Panc1 (cell line): ENCODE results near the gene RFX8. TPM values are rescaled to one million over a fixed set of nuclear protein-coding genes. Genes with fewer than 3 reads are reported as not detected.

Experiments
- ATAC-seq: fragments of 200-7000 bp; cut with Tn5 transposase; 2 replicates; pipeline ENCODE4 v1.9.1; 2020; ENCODE audit warnings: mild to moderate bottlenecking, moderate library complexity
- BruUV-seq: library from RNA; stranded (reverse); fragments of 400-500 nt; replicated peaks from 2 replicates; lab custom pipeline; 2021; lab: Mats Ljungman, UMichigan
- CTCF ChIA-PET: fragments of 300-600 bp; sonication (Branson Sonifier 250); formaldehyde crosslinking; loops from one replicate; lab custom pipeline; 2022; ENCODE audit warnings: antibody characterized with exemption; lab: Charles Lee
- POLR2A ChIA-PET: fragments of 300-600 bp; sonication (Branson Sonifier 250); formaldehyde crosslinking; loops from one replicate; lab custom pipeline; 2022; ENCODE audit warnings: antibody characterized with exemption; lab: Charles Lee
- DNase-seq: peaks from one replicate; pipeline ENCODE4 v3.0.0-alpha.2; 2010; ENCODE audit warnings: low read depth, low spot score
- H3K27ac ChIP-seq: 2 replicates; pipeline ENCODE4 v1.5.1; 2011; ENCODE audit warnings: mild to moderate bottlenecking, low read length, inconsistent platforms
- H3K27me3 ChIP-seq: fragments of 200-500 bp; sonication (Bioruptor generic); 2 replicates; pipeline ENCODE4 v1.6.0; 2014; ENCODE audit warnings: low read length, inconsistent platforms; ENCODE audit not compliant: control insufficient read depth, insufficient read depth
- H3K36me3 ChIP-seq: fragments of 200-500 bp; sonication (Bioruptor generic); 2 replicates; pipeline ENCODE4 v1.5.1; 2014; ENCODE audit warnings: inconsistent platforms, mild to moderate bottlenecking, low read length, moderate library complexity; ENCODE audit not compliant: control insufficient read depth, insufficient read depth
- H3K4me1 ChIP-seq: 2 replicates; pipeline ENCODE4 v1.5.1; 2011; ENCODE audit warnings: inconsistent platforms, mild to moderate bottlenecking, low read length, moderate library complexity; ENCODE audit not compliant: control insufficient read depth, insufficient read depth
- H3K4me3 ChIP-seq, 2 experiments: 2 replicates each; pipeline ENCODE4 v1.5.1; 2011 to 2012; ENCODE audit warnings: low read depth in 2 of 2, low read length in 2 of 2, mild to moderate bottlenecking in 2 of 2, inconsistent platforms in 1 of 2, moderate library complexity in 1 of 2
- H3K9me3 ChIP-seq: fragments of 200-500 bp; sonication (Bioruptor generic); 2 replicates; pipeline ENCODE4 v1.5.1; 2014; ENCODE audit warnings: low read depth, mild to moderate bottlenecking, inconsistent platforms, low read length, moderate library complexity; ENCODE audit not compliant: control insufficient read depth, insufficient read depth
- CTCF ChIP-seq: fragments of 450-650 bp; IDR thresholded peaks from 2 replicates; pipeline ENCODE4 v1.5.1; 2017; ENCODE audit warnings: mild to moderate bottlenecking
- POLR2AphosphoS5 ChIP-seq: IDR thresholded peaks from 2 replicates; pipeline ENCODE4 v1.6.1; 2012; ENCODE audit warnings: mild to moderate bottlenecking, low read depth, low read length, moderate library complexity
- REST ChIP-seq, 2 experiments: IDR thresholded peaks; 2 replicates each; pipeline ENCODE4 v1.6.1; 2011 to 2012; ENCODE audit warnings: low read depth in 2 of 2, control low read depth in 1 of 2, low read length in 1 of 2, mild to moderate bottlenecking in 1 of 2, moderate library complexity in 1 of 2; ENCODE audit not compliant: insufficient read depth in 1 of 2
- SIN3A ChIP-seq: IDR thresholded peaks from 2 replicates; pipeline ENCODE4 v1.6.1; 2012; ENCODE audit warnings: low read depth, mild to moderate bottlenecking, low read length, moderate library complexity, borderline replicate concordance; ENCODE audit not compliant: insufficient read depth
- TCF7L2 ChIP-seq: IDR thresholded peaks from 2 replicates; pipeline ENCODE4 v1.6.1; 2011; ENCODE audit warnings: mild to moderate bottlenecking, low read depth, low read length, inconsistent platforms
- in situ Hi-C: cut with HindIII; loops from 2 replicates; pipeline ENCODE4 v1.10.0; 2016; ENCODE audit warnings: low sequenced_read_pairs, low pct_unique_long_range_greater_than_20kb
- intact Hi-C: fragments of 100-400 bp; cut with micrococcal nuclease; formaldehyde crosslinking; loops from one replicate; pipeline ENCODE4 v1.10.0; 2022; ENCODE audit not compliant: unreplicated experiment
- total RNA-seq: library from RNA; stranded (reverse); gene quantifications from one replicate; pipeline ENCODE4 v1.2.1, GENCODE V29; 2021; ENCODE audit not compliant: unreplicated experiment

RFX8 gene
- total RNA-seq, 1 experiment from 2014 or later = not detected

GRCh38 chr2:101410746-101411145, 64.2 kb downstream of the RFX8 start:
- TF ChIP-seq REST (IDR thresholded peaks at IDR 0.05; ENCODE audit: insufficient read depth in 1 of 2, low read depth in 2 of 2, low read length in 1 of 2) (no peak), TCF7L2 (no peak), POLR2AphosphoS5 (no peak), SIN3A (no peak), CTCF (no peak)
- in situ Hi-C loops = no loop called here
- ChIA-PET CTCF (no interaction called here), POLR2A (no interaction called here)
- no peak for DNase-seq
- no peaks in the 10 kb centered on the region for H3K9me3 ChIP-seq
- no peak for ATAC-seq
- H3K27me3 ChIP-seq = peaks cover 5% of the 10 kb centered on the region
- no peaks in the 10 kb centered on the region for H3K36me3 ChIP-seq
- no TSS peak for BruUV-seq
- H3K4me1 ChIP-seq = no peaks in the 10 kb centered on the region
- H3K27ac ChIP-seq = no peak overlapping the region
- intact Hi-C loops = loop anchor here (10.0 kb wide), 1 partner anchor 424 kb away; no protein-coding TSS in a partner anchor
- no peak overlapping the region for H3K4me3 ChIP-seq

- in situ Hi-C loops = no loop called here
- no TSS peak for BruUV-seq
- Histone ChIP-seq H3K27ac (no peak overlapping the region), H3K36me3 (no peaks in the 10 kb centered on the region), H3K27me3 (peaks cover 5% of the 10 kb centered on the region), H3K4me3 (no peak overlapping the region), H3K4me1 (no peaks in the 10 kb centered on the region), H3K9me3 (no peaks in the 10 kb centered on the region)
- POLR2A ChIA-PET = no interaction called here
- CTCF ChIA-PET = no interaction called here
- TF ChIP-seq POLR2AphosphoS5 (no peak), SIN3A (no peak), CTCF (no peak)
- intact Hi-C loops = loop anchor here (10.0 kb wide), 1 partner anchor 425 kb away; no protein-coding TSS in a partner anchor
- ATAC-seq = no peak
- DNase-seq = no peak
These were observed 64.8 kb downstream of the RFX8 start for GRCh38 chr2:101410114-101410513.
